Cardiac ventricle fibroblast (primary cell): ENCODE measurements around the gene CDH7. TPM values are rescaled to one million over a fixed set of nuclear protein-coding genes. Genes with fewer than 3 reads are reported as not detected.

Experiments used
- total RNA-seq: library from RNA; depleted of rRNA; stranded (reverse); fragments of >200 nt; gene quantifications from 2 replicates; pipeline ENCODE4 v1.2.3, GENCODE V29; 2015

CDH7 gene
- total RNA-seq = not detected in 2 replicates

GRCh38 chr18:65750389-65751154 lies at the start of gene CDH7:
Gene CDH7 (plus strand): TSS chr18:65751012. CDS start chr18:65762843, 11,831 bp downstream.

